GM21423 (cell line): Measurements from ENCODE around the gene SCGN.

Experiments used
- ATAC-seq: cut with Tn5 transposase; IDR thresholded peaks from one replicate; pipeline ENCODE4 v1.9.1; 2021; ENCODE audit warnings: mild to moderate bottlenecking, moderate library complexity; ENCODE audit not compliant: unreplicated experiment

Gene SCGN

DNA sequence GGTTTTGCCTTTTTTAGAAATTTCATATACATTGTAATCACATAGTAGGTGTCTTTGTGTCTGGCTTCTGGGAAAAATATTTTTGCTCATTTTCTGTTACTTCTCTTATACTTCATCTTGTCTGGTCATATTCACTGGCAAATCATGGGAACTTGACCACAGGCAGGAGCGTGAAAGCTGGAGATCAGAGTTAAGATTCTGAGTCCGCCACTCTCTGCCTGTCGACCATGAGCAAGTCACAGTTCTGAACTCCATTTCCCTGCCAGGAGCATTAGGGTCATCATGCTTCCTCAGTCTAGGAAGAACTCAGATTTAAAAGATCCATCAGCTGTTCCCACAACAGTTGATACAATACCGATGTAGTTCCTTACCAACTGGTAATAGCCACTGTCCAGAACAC lies 12.4 kb upstream of the SCGN start:
- ATAC-seq: no peak

DNA sequence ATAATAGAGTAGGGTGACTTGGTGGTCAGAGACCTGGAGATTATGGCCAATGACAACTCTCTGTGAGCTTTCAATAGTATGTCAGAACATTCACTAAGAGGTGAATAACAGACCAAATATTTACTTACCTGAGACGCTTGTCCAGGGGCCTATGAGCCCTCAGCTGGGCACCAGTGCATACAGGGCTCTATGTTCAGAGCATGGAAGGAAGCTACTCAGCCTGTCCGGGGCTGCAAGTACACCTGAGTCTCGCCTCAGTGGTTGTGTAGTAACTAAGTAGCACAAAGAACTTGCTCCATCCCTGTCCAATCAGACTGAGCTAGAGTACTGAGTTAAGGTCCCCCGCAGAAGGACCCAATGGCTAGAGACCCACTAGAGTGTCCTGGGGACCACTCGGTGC lies 11.6 kb upstream of the SCGN start:
- no peak for ATAC-seq

DNA sequence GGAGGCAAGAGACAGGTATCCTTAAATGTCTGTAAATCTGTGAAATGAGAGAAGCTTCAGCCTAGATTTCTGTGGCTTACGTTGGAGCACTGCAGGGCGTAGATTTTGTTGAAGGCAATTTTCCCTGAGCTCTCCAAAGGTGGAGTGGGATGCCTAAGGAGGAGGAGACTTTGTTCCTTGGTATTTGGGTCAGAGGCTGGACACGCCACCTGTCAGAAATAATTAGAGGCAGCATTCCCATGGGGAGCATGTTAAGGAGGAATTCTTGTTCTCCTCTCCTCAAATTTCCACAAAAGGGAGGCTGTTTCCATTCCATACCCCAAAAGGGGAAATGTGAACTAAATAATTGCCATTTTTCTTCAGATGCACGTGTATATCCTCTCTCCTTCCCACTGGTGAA lies 11.1 kb upstream of the SCGN start:
- ATAC-seq: no peak

DNA sequence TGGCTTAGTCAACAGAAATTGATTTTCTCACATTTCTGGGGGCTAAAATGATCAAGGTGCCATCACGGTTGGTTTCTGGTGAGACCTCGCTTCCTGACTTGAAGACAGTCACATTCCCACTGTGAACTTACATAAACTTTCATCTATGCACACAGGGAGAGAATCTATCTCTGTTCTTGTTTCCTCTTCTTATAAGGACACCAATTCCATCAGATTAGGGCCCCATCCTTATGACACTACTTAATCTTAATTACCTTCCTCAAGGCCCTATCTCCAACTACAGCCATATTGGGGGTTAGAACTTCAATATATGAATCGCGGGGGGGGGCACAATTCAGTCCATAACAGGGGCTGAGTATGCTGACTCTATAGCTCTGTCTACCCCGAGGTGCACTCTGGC lies 10.6 kb upstream of the SCGN start:
- ATAC-seq: no peak

DNA sequence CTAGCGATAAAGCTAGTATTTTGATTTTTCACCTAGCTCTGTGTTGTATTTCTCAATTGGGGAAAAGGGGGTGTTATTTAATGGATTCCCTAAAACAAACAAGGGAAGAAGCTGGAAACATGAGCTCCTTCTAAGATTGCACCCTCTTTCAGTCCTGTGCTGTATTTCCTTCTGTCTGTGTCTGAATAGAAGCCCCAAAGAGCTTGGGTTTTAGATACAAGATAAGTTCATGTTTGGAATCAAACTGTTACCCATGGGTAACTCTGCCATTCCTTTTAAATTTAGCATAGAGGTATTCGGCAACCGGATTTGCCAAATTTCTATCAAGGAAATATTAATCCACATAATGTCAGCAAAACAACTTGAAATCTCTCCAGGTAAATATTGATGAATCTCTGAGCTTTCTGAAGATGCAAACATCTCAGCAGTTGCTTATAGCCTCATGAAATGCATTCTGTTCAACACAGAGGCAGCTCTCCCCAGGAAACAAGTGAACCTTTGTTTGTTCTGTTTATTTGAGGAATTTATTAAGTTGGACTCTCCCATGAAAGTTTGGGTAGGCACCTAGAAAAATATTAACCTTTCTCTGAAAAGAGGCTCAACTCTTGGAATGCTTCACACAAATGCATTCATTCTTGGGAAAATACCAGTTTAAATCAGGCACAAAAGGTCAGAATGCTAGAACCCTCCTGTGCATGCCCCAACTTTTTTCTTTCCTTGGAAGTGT lies 9.9 kb upstream of the SCGN start:
- no peak for ATAC-seq

DNA sequence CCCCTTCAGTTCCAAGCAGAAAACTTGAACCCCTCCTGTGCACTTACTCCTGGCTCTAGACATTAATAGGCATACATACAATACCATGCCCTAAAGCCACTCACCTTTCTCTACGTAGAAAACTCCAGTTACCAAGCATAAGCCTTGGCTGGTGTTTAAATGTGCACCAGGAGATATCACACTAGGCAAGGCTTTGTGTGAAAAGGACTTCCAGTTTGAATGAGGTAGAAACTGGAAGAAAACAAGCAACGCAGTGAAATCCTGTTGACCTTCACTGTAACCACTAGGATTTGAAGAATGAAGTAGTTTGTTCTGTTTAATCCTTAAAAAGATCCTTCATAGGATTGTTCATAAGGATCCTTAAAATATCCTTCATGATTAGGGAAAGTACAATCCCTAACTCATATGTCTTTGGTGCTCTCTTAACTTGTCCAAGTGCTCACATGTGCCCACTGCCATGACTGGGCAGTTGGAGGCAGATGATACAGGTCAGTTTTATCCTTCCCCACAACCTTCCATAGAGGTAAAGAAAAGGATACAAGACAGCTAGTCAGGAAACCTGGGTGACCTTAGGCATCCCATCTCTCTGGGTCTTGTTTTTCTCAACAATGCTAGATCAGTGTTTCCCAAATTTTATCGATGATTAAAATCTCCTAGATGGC lies 9.2 kb upstream of the SCGN start:
- no peak for ATAC-seq

DNA sequence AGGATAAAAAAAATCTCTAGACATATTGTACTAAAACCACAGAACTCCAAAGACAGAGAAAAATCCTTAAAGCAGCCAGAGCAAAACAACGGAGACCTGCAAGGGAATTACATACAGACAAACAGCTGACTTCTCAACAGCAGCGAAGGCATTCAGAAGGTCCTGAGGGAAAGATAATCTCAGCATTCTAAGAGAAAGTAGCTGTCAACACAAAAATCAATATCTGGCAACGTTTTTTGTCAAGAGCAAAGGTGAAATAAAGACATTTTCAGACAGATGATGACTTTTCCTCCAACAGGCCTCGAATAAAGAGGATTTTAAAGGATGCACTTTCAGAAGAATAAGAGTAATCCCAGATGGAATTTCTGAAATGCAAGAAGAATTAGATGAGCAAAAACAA lies 6.1 kb upstream of the SCGN start:
- ATAC-seq: no peak

DNA sequence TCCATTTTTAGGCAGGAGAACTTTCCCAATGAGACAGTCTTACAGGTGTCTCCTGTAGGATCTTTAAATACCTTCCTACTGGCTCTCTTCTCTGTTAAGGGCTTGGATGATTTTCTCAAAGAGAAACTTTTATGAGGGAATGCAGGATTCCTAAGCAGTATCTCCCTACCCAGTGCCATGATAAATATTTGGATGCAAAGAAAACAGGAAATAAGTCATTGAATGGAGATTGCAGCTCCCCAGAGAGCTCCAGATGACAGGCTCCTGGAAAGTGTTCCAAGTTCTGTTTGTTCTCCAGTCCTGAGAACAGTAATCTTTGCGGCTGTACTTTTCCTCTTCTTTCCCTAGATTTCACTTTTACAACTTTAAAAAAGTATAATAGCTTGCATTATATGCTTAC lies 2.4 kb upstream of the SCGN start:
- ATAC-seq: no peak

DNA sequence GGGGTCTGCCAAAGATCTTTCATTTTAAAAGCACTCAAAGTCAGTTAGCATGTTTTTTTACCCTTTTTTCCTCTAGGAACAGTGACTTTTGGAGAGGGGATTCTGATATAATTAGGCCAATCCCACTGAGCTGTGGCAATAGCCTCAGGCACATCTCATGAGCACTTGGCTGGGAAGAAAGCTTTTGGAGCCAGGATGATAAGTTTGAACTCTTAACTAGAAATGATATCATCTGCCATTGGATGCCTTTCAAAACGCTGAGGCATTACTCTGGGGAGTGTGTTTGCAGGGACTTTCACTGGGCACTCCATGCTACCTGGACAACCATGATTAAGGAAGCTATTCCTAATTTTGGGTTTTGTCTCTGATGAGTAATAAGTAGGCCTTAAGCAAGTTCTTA lies 3.7 kb downstream of the SCGN start:
- no peak for ATAC-seq

DNA sequence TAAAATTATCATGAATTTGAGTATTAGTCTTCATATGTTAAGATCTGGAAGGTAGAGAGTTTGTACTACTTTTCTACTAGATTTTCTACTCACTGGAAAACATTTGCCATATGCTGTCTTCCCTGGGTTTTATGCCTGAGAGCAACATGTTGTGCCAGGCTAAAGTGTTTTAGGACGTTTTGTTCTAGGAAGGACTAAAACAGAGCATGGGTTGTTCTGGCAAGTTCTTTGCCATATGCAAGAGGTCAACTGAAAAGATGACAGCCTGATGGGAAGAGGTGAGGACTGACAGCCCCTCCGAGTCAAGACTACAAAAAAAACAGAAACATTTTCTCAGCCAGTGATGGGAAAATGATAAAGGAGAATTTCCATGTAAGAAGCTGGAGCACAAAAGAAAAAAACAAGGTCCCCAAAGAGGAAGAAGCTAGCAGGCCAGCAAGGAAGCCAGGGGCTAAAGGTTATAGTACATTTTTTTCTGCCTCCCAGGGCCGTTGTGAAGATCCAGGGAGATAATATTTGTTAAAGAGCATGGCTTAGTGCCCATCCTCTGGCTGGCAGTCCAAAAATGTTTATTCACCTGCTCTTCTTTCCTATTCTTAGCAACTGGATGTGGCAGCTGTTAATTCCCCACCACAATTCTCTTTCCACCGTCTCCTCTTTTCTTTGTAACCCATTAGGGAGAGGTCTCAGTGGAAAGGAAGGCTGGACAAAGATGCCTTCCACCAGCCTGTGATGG lies 7.8 kb downstream of the SCGN start:
- no peak for ATAC-seq

DNA sequence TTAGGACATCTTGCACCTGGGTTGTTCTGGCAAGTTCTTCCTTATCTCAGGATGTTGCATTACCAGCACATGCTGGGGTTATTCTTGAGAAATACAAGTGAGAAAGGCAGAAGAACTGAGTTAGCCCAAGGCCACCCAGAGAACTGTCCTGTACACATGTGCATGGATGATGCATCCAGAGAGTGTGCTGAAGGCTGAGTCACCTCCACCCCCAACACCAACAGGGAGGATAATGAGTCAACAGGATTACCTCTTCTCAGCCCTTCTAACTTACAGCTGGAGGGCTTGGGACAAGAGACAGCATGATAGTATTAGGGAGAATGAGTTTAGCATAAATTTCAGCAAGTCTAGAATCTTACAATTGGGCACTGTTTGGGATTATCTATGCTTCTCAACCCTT lies 8.5 kb downstream of the SCGN start:
- no peak for ATAC-seq

DNA sequence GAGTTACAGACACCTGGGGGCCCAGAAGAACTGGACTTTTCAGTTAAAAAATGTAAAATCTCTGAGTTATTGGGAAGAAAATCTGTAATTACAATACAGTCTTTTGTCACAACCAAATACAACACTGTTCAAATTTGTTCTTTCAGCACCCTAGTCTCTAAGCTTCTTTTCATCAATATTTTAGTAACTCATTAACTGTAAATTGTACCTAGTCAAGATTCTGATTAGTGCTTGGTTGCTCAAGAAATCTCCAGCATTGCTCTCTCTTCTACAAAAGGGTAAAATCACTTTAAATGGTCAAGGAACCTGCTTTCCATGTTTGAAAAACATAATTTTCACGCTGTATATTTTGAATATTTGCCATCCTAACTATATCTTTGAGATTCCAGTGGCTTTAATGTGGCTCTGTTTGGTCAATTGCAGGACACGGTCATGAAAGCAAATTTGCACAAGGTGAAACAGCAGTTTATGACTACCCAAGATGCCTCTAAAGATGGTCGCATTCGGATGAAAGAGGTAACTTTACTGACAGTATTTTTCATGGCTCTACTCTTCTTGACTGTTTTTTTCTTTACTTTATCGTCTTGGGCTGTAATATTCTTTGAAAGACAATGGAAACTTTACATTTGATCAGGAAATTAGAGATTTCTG lies 9.2 kb downstream of the SCGN start:
- ATAC-seq: no peak

DNA sequence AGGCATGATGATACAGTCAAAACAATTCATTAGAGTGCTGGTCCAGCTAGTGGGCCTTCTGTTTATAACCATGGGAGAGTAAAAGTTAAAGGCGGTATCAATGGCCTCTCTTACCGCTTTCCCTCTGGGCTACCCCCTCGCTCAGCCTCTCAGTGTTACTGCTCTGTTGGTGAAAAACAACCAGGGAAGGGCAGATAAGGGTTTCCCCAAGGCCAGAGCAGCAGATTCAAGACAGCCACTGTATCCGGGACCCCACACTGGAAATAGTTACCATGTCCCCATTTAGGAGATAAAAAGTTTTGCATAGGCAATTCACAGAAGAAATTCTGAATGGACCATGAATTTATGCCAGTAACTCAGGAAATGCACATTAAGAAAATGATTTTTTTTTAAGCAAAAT lies 13.4 kb downstream of the SCGN start:
- ATAC-seq: no peak

DNA sequence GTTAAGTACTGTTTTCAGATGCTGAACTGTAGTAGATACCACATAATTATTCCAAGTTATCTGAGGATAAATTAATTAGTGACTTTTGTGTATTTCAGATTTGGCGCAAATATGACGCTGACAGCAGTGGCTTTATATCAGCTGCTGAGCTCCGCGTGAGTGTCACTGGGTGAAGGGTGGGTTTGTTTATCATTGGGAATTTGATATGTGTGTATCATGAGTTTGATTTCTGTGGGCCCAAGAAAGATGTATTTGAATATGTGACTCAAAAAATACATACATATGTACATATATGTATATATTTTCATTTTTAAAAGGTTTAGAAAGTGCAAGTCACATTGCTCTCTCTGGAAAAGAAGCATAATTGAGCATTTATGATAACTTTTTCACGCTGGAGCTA lies 17.4 kb downstream of the SCGN start:
- no peak for ATAC-seq

DNA sequence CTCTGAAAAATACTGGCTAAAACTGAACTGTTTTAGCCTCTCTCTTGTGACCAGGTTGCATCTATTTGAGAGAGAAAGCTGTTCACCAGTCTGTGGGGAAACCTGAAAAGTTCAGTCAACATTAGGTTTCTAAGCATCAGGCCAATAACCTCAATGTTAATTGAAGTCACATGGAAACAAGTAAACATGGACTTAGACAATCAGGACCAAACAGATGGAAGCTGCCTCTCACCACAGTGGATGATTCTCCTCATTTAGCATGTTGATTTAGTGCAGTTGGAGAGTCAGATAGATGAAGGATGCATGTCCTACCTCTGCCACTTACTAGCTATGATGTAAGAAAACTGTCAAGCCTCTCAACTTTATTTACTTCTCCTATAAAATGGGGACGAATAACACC lies 18.2 kb downstream of the SCGN start:
- no peak for ATAC-seq

DNA sequence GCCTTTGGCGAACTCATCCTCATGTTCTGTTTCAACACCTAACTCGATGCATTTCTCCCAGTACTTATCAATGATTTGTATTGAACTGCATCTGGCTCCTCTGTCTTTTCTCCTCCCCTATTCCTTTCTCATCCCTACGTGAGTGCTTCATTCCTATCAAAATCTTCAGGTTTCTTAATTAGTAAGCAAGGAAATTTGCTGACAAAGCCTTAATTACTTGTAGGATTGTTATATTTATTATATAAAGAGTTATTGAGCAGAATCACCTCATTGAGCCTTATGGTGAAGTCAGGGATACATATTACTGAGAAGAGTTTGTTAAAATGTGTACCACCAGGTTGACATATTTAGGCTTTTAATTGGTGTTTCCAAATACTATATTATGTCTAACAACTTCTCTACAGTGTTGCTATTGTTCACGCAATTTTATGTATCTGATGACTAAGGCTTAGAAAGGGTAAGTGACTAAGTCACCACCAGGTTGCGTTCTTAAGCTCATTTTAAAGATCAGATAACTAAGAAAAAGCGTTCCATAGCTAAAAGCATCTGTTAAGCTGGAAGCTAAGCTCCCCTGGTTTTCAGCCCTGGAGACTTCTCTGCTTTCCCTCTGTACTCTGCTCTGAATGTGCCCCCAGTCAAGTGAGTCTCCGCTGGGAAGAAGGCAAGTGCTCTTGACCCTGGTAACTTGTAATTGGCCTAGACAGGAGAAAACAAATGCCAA lies 18.9 kb downstream of the SCGN start:
- no peak for ATAC-seq

DNA sequence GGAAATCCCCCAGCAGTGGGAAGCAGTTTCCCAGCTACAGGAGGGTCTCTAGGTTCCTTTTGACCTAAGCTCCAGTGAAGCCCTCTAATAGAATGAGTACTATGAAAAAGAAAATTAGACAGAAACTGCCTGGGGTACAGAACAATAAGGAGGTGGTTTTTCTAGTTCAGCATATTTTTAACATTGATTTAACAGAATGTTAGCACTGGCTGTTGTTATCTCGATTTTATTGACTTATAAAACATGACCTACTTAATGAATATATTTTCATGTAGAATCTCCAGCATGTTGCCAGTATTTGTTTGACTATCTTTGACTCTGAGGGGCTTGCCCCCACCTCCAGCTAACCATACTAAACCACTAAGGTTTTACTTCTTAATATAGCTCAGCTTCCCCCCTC lies 19.6 kb downstream of the SCGN start:
- no peak for ATAC-seq

DNA sequence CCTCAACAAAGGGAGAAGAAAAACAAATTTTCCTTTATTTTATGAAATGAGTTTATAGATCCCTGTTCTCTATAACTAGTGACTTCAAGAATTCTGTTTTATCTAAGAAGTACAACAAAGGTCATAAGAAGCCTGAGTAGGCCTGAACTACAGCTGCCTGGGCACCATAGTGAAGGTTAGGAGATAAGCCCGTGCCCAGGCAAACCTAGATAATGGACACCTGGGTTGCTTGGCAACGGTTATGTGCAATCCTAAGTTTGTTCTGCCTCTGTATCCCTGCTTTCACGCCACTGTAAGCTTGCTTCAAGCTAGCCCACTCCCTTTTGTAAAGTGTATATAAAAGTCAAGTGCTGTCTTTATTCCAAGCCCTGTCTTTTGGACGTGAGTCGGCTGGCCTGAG lies 23.2 kb downstream of the SCGN start:
- no peak for ATAC-seq

DNA sequence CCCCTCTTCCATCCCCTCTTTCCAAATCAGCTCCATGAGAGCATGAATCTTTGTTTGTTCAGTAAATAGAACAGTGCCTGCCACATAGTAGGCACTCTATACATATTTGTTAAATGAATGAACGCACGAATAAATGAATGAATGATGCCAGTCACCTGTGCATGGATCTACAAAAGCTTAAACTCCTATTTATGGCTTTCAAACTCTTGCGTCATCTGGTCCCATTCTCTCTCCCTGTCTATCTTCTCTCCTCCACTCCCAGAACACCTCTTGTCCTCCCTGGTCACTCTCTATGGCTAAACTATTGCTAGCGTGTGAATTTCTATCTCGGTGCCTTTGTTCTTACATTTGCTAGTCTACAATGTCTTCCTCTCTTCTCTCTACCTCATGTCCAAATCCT lies 24.8 kb downstream of the SCGN start:
- no peak for ATAC-seq

DNA sequence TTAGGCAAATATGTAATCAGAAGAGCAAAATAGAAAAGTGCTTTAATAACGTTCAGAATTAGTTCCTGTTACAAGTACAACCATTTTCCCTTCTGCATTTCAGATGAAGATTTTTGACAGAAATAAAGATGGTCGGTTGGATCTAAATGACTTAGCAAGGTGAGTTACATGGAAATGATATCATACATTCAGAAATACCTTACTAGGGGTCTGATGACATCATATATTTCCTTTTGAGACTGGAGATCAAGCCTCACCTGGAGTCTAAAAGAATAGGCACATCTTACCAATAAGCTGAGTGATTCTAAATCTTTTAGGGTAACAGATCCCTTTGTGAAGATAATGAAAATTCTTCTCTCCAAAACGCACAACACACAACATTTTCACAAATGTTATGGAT lies 29.8 kb downstream of the SCGN start:
- no peak for ATAC-seq

DNA sequence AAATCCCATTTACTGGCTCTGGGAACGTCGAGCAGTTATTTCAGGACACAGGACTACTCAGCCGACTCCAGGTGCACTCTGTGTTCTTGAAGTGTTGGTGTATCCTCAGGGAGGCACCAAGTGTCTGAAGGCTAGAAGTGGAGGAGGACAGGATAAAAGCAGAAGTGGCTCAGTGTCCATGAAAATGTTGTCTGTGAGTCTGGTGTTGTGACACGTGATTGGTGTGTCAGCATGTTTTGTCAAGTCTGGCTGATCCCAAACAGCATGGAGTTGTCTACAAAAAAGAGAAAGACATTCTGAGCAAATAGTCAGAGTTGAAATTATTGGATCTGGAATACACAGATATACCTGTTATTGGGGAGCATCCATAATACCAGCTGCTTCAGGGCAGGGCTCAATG lies 30.3 kb downstream of the SCGN start:
- no peak for ATAC-seq
